PFSK-1 (cell line): Measurements from ENCODE around the gene MTPN.

Experiments used
- POLR2AphosphoS5 ChIP-seq: IDR thresholded peaks from 2 replicates; pipeline ENCODE4 v1.6.1; 2012; ENCODE audit warnings: low read depth, mild to moderate bottlenecking, control low read depth, low read length, moderate library complexity
- REST ChIP-seq, 2 experiments: IDR thresholded peaks; 2 replicates each; pipeline versions ENCODE4 v1.6.1 to v1.8.0; 2011 to 2012; ENCODE audit warnings: low read depth in 2 of 2, low read length in 2 of 2, control low read depth in 1 of 2, inconsistent platforms in 1 of 2, mild to moderate bottlenecking in 1 of 2, moderate library complexity in 1 of 2; ENCODE audit not compliant: insufficient read depth in 1 of 2
- SIN3A ChIP-seq: IDR thresholded peaks from 2 replicates; pipeline ENCODE4 v1.6.1; 2012; ENCODE audit warnings: mild to moderate bottlenecking, low read length, moderate library complexity, borderline replicate concordance; ENCODE audit not compliant: insufficient read depth
- TAF1 ChIP-seq: IDR thresholded peaks from 2 replicates; pipeline ENCODE4 v1.6.1; 2012; ENCODE audit warnings: low read length, control low read depth, borderline replicate concordance; ENCODE audit not compliant: insufficient read depth

GRCh38 chr7:135978624-135979023 lies 1.5 kb upstream of the MTPN start:
- TF ChIP-seq POLR2AphosphoS5 (no peak), TAF1 (no peak), REST (IDR thresholded peaks at IDR 0.05; ENCODE audit: insufficient read depth in 1 of 2, low read depth in 2 of 2, low read length in 2 of 2) (no peak), SIN3A (no peak)
